DMS114 treated with DMSO at 0.1 percent for 48 hours (cell line): Measurements from ENCODE around the gene TRIM3.
A peak's percentile ranks its signal among the peaks of the same experiment; 100 is the strongest.

Source experiments
- DNase-seq: peaks from one replicate; lab custom pipeline; 2025; ENCODE audit not compliant: unreplicated experiment; lab: John Stamatoyannopoulos, UW

TRIM3 gene

GRCh38 chr11:6481012-6481923 lies 7.5 kb upstream of the TRIM3 start, which contains the start of the genes ARFIP2 and TIMM10B:
Gene ARFIP2, minus strand, starts transcription at chr11:6481331. Its CDS starts 910 bp downstream, at chr11:6480421.
Gene TIMM10B, plus strand, starts transcription at chr11:6481501. Its CDS starts 16 bp downstream, at chr11:6481517.
- DNase-seq: peak; percentile 90

GRCh38 chr11:6480299-6480914 lies 6.7 kb upstream of the TRIM3 start:
- DNase-seq: no peak

- DNase-seq: no peak
These were observed 2.8 kb upstream of the TRIM3 start for GRCh38 chr11:6476571-6476970.

- no peak for DNase-seq
These were observed 2.2 kb upstream of the TRIM3 start for GRCh38 chr11:6475936-6476335.

GRCh38 chr11:6474806-6475500 lies 1.2 kb upstream of the TRIM3 start:
- DNase-seq: no peak

- DNase-seq: no peak
These were observed 662 bp upstream of the TRIM3 start for GRCh38 chr11:6474413-6474792.

- no peak for DNase-seq
These were observed 807 bp downstream of the TRIM3 start for GRCh38 chr11:6472934-6473333.

- no peak for DNase-seq
These were observed 4.1 kb downstream of the TRIM3 start for GRCh38 chr11:6469599-6469998.

- no peak for DNase-seq
These were observed 4.8 kb downstream of the TRIM3 start for GRCh38 chr11:6468712-6469495.

GRCh38 chr11:6459099-6459450 lies 14.7 kb downstream of the TRIM3 start:
- DNase-seq: no peak

- DNase-seq: no peak
These were observed 15.2 kb downstream of the TRIM3 start for GRCh38 chr11:6458352-6459098.

GRCh38 chr11:6457581-6458320 lies 16.0 kb downstream of the TRIM3 start:
- DNase-seq: no peak

GRCh38 chr11:6456361-6457073 lies 17.2 kb downstream of the TRIM3 start:
- no peak for DNase-seq

- no peak for DNase-seq
These were observed 18.7 kb downstream of the TRIM3 start for GRCh38 chr11:6455070-6455469.

- no peak for DNase-seq
These were observed 20.6 kb downstream of the TRIM3 start for GRCh38 chr11:6453152-6453551.

- DNase-seq: no peak
These were observed 21.5 kb downstream of the TRIM3 start for GRCh38 chr11:6452219-6452618.

- DNase-seq: no peak
These were observed 25.2 kb downstream of the TRIM3 start for GRCh38 chr11:6448574-6448973.

- no peak for DNase-seq
These were observed 30.3 kb downstream of the TRIM3 start for GRCh38 chr11:6443269-6444003.
